Liver (tissue), 9 donors: ENCODE results near the gene DUSP2. TPM values are rescaled to one million over a fixed set of nuclear protein-coding genes. Genes with fewer than 3 reads are reported as not detected.

Experiments
- DNase-seq: peaks from one replicate; pipeline ENCODE4 v3.0.0-alpha.2; 2017; ENCODE audit warnings: low spot score
- H3K27ac ChIP-seq, 2 donors: one replicate each; pipeline ENCODE4 v1.7.0; 2013; ENCODE audit warnings: inconsistent platforms in 2 of 2, low read length in 2 of 2, control low read depth in 1 of 2, low read depth in 1 of 2, mild to moderate bottlenecking in 1 of 2
- H3K27me3 ChIP-seq, 4 donors: one replicate each; pipeline versions ENCODE4 v1.6.1 to v1.7.0; 2013; ENCODE audit warnings: low read length in 3 of 4, inconsistent platforms in 1 of 4, mild to moderate bottlenecking in 1 of 4, moderate library complexity in 1 of 4; ENCODE audit not compliant: control insufficient read depth in 4 of 4, insufficient read depth in 4 of 4
- H3K36me3 ChIP-seq, 4 donors: one replicate each; pipeline versions ENCODE4 v1.6.1 to v1.7.0; 2013; ENCODE audit warnings: low read length in 3 of 4, mild to moderate bottlenecking in 3 of 4, low read depth in 1 of 4, moderate library complexity in 1 of 4; ENCODE audit not compliant: control insufficient read depth in 4 of 4, insufficient read depth in 3 of 4
- H3K4me1 ChIP-seq, 4 donors: one replicate each; pipeline versions ENCODE4 v1.6.1 to v1.7.0; 2013; ENCODE audit warnings: low read length in 3 of 4, mild to moderate bottlenecking in 3 of 4, moderate library complexity in 1 of 4; ENCODE audit not compliant: control insufficient read depth in 4 of 4, insufficient read depth in 4 of 4
- H3K4me3 ChIP-seq, 3 donors: one replicate each; pipeline versions ENCODE4 v1.6.1 to v1.7.0; 2013; ENCODE audit warnings: low read length in 3 of 3, control low read depth in 1 of 3, low read depth in 1 of 3, mild to moderate bottlenecking in 1 of 3
- H3K9ac ChIP-seq, 2 donors: one replicate each; pipeline ENCODE4 v1.7.0; 2013; ENCODE audit warnings: low read length in 2 of 2, mild to moderate bottlenecking in 2 of 2, moderate library complexity in 2 of 2, control low read depth in 1 of 2, low read depth in 1 of 2
- H3K9me3 ChIP-seq, 4 donors: one replicate each; pipeline versions ENCODE4 v1.6.1 to v1.7.0; 2013; ENCODE audit warnings: low read length in 3 of 4; ENCODE audit not compliant: control insufficient read depth in 4 of 4
- FOXA2 ChIP-seq: IDR thresholded peaks from 2 replicates; pipeline ENCODE4 v1.6.1; 2016; ENCODE audit warnings: antibody characterized with exemption
- HNF4A ChIP-seq, 2 donors: conservative IDR thresholded peaks; 2 replicates each; pipeline ENCODE4 v1.6.1; 2016; ENCODE audit warnings: antibody characterized with exemption in 2 of 2, mild to moderate bottlenecking in 2 of 2
- NR2F2 ChIP-seq: IDR thresholded peaks from 2 replicates; pipeline ENCODE4 v1.6.1; 2016; ENCODE audit warnings: antibody characterized with exemption
- RXRA ChIP-seq, 2 donors: IDR thresholded peaks; 2 replicates each; pipeline ENCODE4 v1.6.1; 2017 to 2018; ENCODE audit warnings: antibody characterized with exemption in 2 of 2, mild to moderate bottlenecking in 1 of 2
- SP1 ChIP-seq: IDR thresholded peaks from 2 replicates; pipeline ENCODE4 v1.6.1; 2018; ENCODE audit warnings: antibody characterized with exemption, mild to moderate bottlenecking
- TAF1 ChIP-seq: conservative IDR thresholded peaks from 2 replicates; pipeline ENCODE4 v1.6.1; 2016; ENCODE audit warnings: antibody characterized with exemption, mild to moderate bottlenecking
- WGBS: extraction: QIAGEN DNeasy Blood & Tissue Kit; methylation state at CpG from one replicate; pipeline ENCODE4 v1.1.7; 2013; 5-methylcytosine and 5-hydroxymethylcytosine counted together
- polyA plus RNA-seq, 2 donors: library from polyadenylated mRNA; stranded (reverse) in 1 of 2; unstranded in 1 of 2; fragments of 200-250 nt in 1 of 2; fragments of >200 nt in 1 of 2; fragmentation: Nextera tagmentation in 1 of 2; extraction: Ambion mirVana in 1 of 2; gene quantifications; one replicate each; pipeline versions ENCODE4 v1.2.1 to v1.2.3, GENCODE V29; 2013 to 2015
- total RNA-seq, 2 donors: library from RNA; depleted of rRNA; stranded (reverse); fragments of >200 nt; gene quantifications; one replicate each; pipeline ENCODE4 v1.2.3, GENCODE V29; 2014
- TF ChIP-seq, protein P1 (sequence below): IDR thresholded peaks from 2 replicates; pipeline ENCODE4 v1.6.1; 2016; ENCODE audit warnings: antibody characterized with exemption, mild to moderate bottlenecking
- TF ChIP-seq, protein P2 (sequence below): IDR thresholded peaks from 2 replicates; pipeline ENCODE4 v1.6.1; 2016; ENCODE audit warnings: antibody characterized with exemption
- TF ChIP-seq, protein P3 (sequence below): fragments of 150-350 bp; IDR thresholded peaks from 2 replicates; pipeline ENCODE4 v1.5.1; 2017; ENCODE audit warnings: improper control_type of control experiment, low read depth, low read length; ENCODE audit not compliant: missing input control
- TF ChIP-seq, protein P4 (sequence below): IDR thresholded peaks from 2 replicates; pipeline ENCODE4 v1.6.1; 2016; ENCODE audit warnings: antibody characterized with exemption
- TF ChIP-seq, protein P5 (sequence below): IDR thresholded peaks from 2 replicates; pipeline ENCODE4 v1.6.1; 2016; ENCODE audit warnings: antibody characterized with exemption
- donor health status: healthy.
- donor health status: healthy.
- donor health status: healthy.
- donor health status: healthy.
- donor health status: healthy.

Gene DUSP2
- total and polyA plus RNA-seq, 4 donors = 0.99 to 2.8 (median 1.6) TPM

DNA sequence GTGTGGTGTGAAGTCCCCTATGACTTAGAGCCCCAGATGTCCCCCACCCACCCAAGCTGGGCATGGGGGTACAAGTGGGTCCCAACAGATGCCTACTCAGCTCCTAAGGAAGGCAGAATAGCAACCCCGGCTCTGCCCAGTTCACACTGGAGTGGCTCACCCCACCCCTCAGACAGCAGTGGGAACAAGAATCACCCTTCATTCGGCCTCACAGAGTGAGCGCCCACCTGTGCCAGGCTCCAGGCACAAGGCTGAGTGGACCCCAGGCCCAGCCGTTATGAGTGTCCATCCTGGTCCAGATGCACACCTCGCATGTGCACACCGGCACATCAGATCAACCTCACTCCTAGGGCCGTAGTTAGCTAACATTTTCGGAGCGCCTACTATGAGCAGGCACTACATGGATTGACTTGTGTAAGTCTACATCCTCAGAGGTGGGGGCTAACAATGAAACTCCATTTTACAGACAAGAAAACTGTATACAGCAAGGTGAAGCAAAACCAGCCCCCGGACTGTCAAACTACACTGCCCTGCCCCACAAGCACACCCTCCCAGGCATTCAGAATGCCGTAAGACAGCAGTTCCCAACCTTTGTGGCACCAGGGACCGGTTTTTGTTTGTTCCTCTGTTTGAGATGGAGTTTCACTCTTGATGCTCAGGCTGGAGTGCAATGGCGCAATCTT lies 4.2 kb downstream of the DUSP2 start:
- H3K4me1 ChIP-seq = peaks cover 0 to 8% (median 5%) of the 10 kb centered on the region in 4 donors
- no peak overlapping the region for H3K9ac ChIP-seq
- WGBS = 87% methylated on average over 13 of the region's 13 CpGs
- no peaks in the 10 kb centered on the region for H3K9me3 ChIP-seq
- H3K27ac ChIP-seq = no peak overlapping the region
- H3K27me3 ChIP-seq = no peaks in the 10 kb centered on the region
- DNase-seq = no peak
- no peaks in the 10 kb centered on the region for H3K36me3 ChIP-seq
- TF ChIP-seq, protein P1, sequence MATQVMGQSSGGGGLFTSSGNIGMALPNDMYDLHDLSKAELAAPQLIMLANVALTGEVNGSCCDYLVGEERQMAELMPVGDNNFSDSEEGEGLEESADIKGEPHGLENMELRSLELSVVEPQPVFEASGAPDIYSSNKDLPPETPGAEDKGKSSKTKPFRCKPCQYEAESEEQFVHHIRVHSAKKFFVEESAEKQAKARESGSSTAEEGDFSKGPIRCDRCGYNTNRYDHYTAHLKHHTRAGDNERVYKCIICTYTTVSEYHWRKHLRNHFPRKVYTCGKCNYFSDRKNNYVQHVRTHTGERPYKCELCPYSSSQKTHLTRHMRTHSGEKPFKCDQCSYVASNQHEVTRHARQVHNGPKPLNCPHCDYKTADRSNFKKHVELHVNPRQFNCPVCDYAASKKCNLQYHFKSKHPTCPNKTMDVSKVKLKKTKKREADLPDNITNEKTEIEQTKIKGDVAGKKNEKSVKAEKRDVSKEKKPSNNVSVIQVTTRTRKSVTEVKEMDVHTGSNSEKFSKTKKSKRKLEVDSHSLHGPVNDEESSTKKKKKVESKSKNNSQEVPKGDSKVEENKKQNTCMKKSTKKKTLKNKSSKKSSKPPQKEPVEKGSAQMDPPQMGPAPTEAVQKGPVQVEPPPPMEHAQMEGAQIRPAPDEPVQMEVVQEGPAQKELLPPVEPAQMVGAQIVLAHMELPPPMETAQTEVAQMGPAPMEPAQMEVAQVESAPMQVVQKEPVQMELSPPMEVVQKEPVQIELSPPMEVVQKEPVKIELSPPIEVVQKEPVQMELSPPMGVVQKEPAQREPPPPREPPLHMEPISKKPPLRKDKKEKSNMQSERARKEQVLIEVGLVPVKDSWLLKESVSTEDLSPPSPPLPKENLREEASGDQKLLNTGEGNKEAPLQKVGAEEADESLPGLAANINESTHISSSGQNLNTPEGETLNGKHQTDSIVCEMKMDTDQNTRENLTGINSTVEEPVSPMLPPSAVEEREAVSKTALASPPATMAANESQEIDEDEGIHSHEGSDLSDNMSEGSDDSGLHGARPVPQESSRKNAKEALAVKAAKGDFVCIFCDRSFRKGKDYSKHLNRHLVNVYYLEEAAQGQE = no peak
- TF ChIP-seq HNF4A (conservative IDR thresholded peaks at IDR 0.05) (no peak), RXRA (IDR thresholded peaks at IDR 0.05) (no peak), NR2F2 (no peak), TAF1 (no peak)
- TF ChIP-seq, protein P2, sequence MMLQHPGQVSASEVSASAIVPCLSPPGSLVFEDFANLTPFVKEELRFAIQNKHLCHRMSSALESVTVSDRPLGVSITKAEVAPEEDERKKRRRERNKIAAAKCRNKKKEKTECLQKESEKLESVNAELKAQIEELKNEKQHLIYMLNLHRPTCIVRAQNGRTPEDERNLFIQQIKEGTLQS = no peak
- TF ChIP-seq, protein P3, sequence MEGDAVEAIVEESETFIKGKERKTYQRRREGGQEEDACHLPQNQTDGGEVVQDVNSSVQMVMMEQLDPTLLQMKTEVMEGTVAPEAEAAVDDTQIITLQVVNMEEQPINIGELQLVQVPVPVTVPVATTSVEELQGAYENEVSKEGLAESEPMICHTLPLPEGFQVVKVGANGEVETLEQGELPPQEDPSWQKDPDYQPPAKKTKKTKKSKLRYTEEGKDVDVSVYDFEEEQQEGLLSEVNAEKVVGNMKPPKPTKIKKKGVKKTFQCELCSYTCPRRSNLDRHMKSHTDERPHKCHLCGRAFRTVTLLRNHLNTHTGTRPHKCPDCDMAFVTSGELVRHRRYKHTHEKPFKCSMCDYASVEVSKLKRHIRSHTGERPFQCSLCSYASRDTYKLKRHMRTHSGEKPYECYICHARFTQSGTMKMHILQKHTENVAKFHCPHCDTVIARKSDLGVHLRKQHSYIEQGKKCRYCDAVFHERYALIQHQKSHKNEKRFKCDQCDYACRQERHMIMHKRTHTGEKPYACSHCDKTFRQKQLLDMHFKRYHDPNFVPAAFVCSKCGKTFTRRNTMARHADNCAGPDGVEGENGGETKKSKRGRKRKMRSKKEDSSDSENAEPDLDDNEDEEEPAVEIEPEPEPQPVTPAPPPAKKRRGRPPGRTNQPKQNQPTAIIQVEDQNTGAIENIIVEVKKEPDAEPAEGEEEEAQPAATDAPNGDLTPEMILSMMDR = no peak
- TF ChIP-seq, protein P4, sequence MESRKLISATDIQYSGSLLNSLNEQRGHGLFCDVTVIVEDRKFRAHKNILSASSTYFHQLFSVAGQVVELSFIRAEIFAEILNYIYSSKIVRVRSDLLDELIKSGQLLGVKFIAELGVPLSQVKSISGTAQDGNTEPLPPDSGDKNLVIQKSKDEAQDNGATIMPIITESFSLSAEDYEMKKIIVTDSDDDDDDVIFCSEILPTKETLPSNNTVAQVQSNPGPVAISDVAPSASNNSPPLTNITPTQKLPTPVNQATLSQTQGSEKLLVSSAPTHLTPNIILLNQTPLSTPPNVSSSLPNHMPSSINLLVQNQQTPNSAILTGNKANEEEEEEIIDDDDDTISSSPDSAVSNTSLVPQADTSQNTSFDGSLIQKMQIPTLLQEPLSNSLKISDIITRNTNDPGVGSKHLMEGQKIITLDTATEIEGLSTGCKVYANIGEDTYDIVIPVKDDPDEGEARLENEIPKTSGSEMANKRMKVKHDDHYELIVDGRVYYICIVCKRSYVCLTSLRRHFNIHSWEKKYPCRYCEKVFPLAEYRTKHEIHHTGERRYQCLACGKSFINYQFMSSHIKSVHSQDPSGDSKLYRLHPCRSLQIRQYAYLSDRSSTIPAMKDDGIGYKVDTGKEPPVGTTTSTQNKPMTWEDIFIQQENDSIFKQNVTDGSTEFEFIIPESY = no peak
- TF ChIP-seq, protein P5, sequence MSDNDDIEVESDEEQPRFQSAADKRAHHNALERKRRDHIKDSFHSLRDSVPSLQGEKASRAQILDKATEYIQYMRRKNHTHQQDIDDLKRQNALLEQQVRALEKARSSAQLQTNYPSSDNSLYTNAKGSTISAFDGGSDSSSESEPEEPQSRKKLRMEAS = no peak
- no peak overlapping the region for H3K4me3 ChIP-seq

DNA sequence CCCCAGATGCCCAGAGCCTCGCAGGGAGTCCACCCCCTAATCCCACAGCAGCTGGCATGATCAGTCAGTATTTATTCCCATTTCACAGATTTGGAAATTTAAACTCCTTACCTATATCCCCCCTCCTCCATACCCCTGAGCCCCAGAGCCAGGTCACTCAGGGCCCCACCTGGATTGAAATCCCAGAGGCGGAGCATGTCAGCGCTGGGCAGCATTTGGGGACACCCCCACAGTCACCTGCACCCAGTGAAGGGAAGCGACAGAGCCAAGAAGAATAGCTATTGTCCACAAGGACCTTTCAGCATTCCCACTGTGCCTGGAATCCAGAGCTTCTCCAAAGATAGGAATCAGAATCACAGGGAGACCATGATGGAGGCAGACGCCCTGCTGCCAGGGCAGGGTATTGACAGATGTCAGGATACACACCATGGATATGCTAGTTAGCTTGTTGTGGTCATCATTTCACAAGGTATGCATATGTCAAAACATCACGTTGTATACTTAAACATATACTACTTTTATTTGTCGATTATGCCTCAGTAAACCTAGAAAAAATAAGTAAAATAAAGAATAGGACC lies 6.0 kb downstream of the DUSP2 start:
- Histone ChIP-seq H3K4me1 (no peaks in the 10 kb centered on the region), H3K9me3 (no peaks in the 10 kb centered on the region), H3K27me3 (no peaks in the 10 kb centered on the region), H3K27ac (no peak overlapping the region), H3K36me3 (no peaks in the 10 kb centered on the region), H3K9ac (no peak overlapping the region), H3K4me3 (no peak overlapping the region)
- no peak for DNase-seq
- TF ChIP-seq SP1 = no peak
- TF ChIP-seq FOXA2 = no peak
- WGBS = 85% methylated on average over 7 of the region's 7 CpGs
